Measurements from ENCODE around the gene SCN4B.

- TF ChIP-seq POLR2AphosphoS5 (IDR thresholded peaks at IDR 0.05; ENCODE audit: insufficient read depth, low read depth, low read length) (no peak), CTCF (IDR thresholded peaks at IDR 0.05; ENCODE audit: extremely low read depth in 1 of 2, insufficient read depth in 1 of 2, low read depth in 1 of 2, low read length in 2 of 2) (no peak), POLR2A (IDR thresholded peaks at IDR 0.05; ENCODE audit: low read depth, low read length) (no peak), EZH2 (IDR thresholded peaks at IDR 0.05; ENCODE audit: borderline replicate concordance, low read depth, low read length, severe bottlenecking) (no peak), JUN (IDR thresholded peaks at IDR 0.05; ENCODE audit: borderline replicate concordance, insufficient read depth, insufficient read length, low read depth) (no peak)
Observed at GRCh38 chr11:118148856-118149255, 3.8 kb downstream of the SCN4B start.
